GM19351 (cell line): ENCODE results near the gene RAB7B.

ENCODE experiments used
- ATAC-seq: cut with Tn5 transposase; IDR thresholded peaks from one replicate; pipeline ENCODE4 v1.9.1; 2021; ENCODE audit warnings: mild to moderate bottlenecking, moderate library complexity; ENCODE audit not compliant: unreplicated experiment

Gene RAB7B

GRCh38 chr1:206023695-206024094 lies 20.5 kb upstream of the RAB7B start, which contains the start of gene CTSE:
Gene CTSE, minus strand, starts transcription at chr1:206023895. Its CDS starts 104 bp downstream, at chr1:206023791.
- no peak for ATAC-seq

- ATAC-seq, result no peak
Observed at GRCh38 chr1:206022766-206023165, 19.6 kb upstream of the RAB7B start.

GRCh38 chr1:206021626-206022365 lies 18.6 kb upstream of the RAB7B start:
- no peak for ATAC-seq

- ATAC-seq, result no peak
Observed at GRCh38 chr1:206021008-206021625, 17.9 kb upstream of the RAB7B start.

GRCh38 chr1:206020393-206021007 lies 17.3 kb upstream of the RAB7B start:
- no peak for ATAC-seq

- ATAC-seq, result no peak
Observed at GRCh38 chr1:206015071-206015470, 11.9 kb upstream of the RAB7B start.

GRCh38 chr1:206014601-206015000 lies 11.4 kb upstream of the RAB7B start:
- no peak for ATAC-seq

- ATAC-seq, result no peak
Observed at GRCh38 chr1:206013026-206013795, 10.0 kb upstream of the RAB7B start.

- ATAC-seq, result peak; percentile 99
Observed at GRCh38 chr1:206012086-206012859, 9.1 kb upstream of the RAB7B start.

- ATAC-seq, result no peak
Observed at GRCh38 chr1:206011057-206011456, 7.9 kb upstream of the RAB7B start.

- no peak for ATAC-seq
Observed at GRCh38 chr1:206010060-206010459, 6.9 kb upstream of the RAB7B start.

- no peak for ATAC-seq
Observed at GRCh38 chr1:206006946-206007345, 3.8 kb upstream of the RAB7B start.

GRCh38 chr1:206005778-206006180 lies 2.6 kb upstream of the RAB7B start:
- no peak for ATAC-seq

GRCh38 chr1:206005234-206005633 lies 2.0 kb upstream of the RAB7B start:
- no peak for ATAC-seq

- ATAC-seq, result no peak
Observed at GRCh38 chr1:206004826-206005225, 1.6 kb upstream of the RAB7B start.

GRCh38 chr1:206003854-206004800 lies 932 bp upstream of the RAB7B start:
- no peak for ATAC-seq

GRCh38 chr1:206002160-206002559 lies 1.0 kb downstream of the RAB7B start:
- ATAC-seq, result no peak

- no peak for ATAC-seq
Observed at GRCh38 chr1:206001476-206001888, 1.7 kb downstream of the RAB7B start.

- no peak for ATAC-seq
Observed at GRCh38 chr1:206000641-206001339, 2.4 kb downstream of the RAB7B start.
